ES-I3 (cell line): ENCODE data around the gene PADI6.
"Not testable (repeated sequence)": the region's sequence is repeated elsewhere in the genome, so short reads cannot be mapped to it uniquely, and the experiment has no call there.

ENCODE experiments used
- H3K36me3 ChIP-seq: 2 replicates; pipeline ENCODE4 v1.6.1; 2013; ENCODE audit warnings: mild to moderate bottlenecking, low read length, control low read depth, moderate library complexity; ENCODE audit not compliant: insufficient read depth
- H3K4me1 ChIP-seq: 2 replicates; pipeline ENCODE4 v1.6.1; 2013; ENCODE audit warnings: mild to moderate bottlenecking, control low read depth, low read length; ENCODE audit not compliant: insufficient read depth
- H3K9ac ChIP-seq: 2 replicates; pipeline ENCODE4 v1.6.1; 2013; ENCODE audit warnings: low read depth, mild to moderate bottlenecking, low read length, moderate library complexity
- H3K9me3 ChIP-seq: 2 replicates; pipeline ENCODE4 v1.6.1; 2013; ENCODE audit warnings: mild to moderate bottlenecking, low read length, moderate library complexity; ENCODE audit not compliant: control insufficient read depth, insufficient read depth

PADI6 gene

DNA sequence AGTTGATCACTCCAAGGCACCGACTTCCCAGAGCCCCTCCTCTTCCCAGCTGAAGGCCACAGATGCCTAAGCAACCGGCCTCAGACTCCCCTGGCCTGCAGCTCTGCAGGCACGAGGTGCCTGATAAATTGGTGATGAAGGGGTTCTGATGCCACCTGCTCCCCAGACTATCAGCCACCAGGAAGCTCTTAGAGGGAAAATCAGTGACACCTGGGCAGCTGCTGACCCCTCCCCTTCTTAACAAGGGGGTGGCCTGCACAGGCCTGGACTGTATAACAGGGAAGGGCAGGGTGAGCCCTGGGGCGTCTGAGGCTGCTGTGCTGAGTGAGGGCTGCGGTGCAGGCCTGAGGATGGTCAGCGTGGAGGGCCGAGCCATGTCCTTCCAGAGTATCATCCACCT is at the start of gene PADI6:
TSS of gene PADI6 (plus strand) at position 301 of the 400 bp plus-strand sequence. CDS start at position 351, 50 bp downstream.
- Histone ChIP-seq H3K9me3 (no peaks in the 10 kb centered on the region), H3K9ac (no peak within 1 kb of the TSS), H3K36me3 (no peaks in the 10 kb centered on the region), H3K4me1 (peaks cover 15% of the 10 kb centered on the region)

DNA sequence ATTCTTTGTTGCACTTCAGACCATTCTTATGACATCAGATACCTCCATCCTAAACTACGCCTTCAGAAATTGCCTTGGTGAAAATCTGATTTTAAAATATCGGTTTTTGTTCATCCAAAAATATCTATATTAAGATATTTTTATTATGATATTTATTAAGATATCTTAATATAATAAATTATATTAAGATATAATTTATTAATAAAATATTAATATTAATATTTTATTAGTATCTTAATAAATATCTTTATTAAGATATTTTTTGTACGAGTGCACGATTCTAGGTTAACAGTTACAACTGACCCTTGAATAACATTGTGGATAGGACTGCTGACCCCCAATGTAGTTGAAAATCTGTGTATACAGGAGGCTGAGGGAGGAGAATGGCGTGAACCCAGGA is 43.1 kb upstream of the PADI6 start:
- no peaks in the 10 kb centered on the region for H3K4me1 ChIP-seq
- no peaks in the 10 kb centered on the region for H3K36me3 ChIP-seq
- no peaks in the 10 kb centered on the region for H3K9me3 ChIP-seq
- H3K9ac ChIP-seq: no peak overlapping the region

DNA sequence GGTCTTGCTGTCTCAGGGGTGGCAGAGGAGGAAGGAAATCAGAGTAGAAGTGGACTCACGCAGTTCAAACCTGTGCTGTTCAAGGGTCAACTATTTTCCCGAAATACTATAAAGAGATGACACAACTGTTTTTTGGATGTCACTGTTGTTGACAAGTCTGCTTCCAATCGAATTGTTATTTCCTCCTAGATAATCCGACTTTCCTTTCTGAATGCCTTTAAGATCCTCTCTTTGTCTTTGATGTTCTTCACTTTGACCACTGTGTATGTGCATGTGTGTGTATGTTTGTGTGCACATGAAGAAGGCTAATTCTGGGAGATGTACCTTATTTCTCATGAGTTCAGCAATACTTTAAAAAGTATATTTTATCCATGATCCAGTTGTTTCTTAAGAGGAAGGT is 42.4 kb upstream of the PADI6 start:
- Histone ChIP-seq H3K36me3 (no peaks in the 10 kb centered on the region), H3K4me1 (no peaks in the 10 kb centered on the region), H3K9ac (no peak overlapping the region), H3K9me3 (no peaks in the 10 kb centered on the region)

DNA sequence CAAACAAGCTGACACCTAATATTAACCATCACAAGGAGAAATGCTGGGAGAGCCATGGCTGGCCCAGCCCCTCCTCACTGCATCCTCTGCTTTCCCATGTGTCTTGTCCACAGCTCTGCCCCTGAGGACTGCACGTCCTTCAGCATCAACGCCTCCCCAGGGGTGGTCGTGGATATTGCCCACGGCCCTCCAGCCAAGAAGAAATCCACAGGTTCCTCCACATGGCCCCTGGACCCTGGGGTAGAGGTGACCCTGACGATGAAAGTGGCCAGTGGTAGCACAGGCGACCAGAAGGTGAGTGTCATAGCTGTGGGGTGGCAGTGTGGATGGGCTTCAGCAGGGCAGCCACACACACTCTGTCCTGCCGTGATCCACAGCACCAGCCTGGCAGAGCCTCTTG is 41.1 kb upstream of the PADI6 start:
- no peaks in the 10 kb centered on the region for H3K9me3 ChIP-seq
- no peak overlapping the region for H3K9ac ChIP-seq
- no peaks in the 10 kb centered on the region for H3K4me1 ChIP-seq
- H3K36me3 ChIP-seq: no peaks in the 10 kb centered on the region

DNA sequence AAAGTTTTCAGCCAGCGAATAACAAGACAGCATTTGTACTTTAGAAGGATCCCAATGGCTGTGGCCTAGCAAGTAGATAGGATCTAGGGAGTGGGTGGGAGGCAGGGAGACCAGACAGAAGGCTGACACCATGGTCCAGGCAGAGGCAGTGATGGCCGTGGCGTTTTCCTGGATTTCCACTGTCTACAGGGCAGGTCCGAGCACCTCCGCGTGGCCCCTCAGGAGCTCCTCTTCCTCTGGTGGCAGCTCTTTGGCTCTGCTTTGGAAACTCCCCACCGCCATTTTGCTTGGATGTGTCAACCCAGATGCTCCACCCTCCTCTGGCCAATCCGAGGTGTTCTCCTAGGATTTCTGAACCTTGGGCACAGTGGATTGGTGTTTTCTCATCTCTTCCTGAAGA is 38.9 kb upstream of the PADI6 start:
- Histone ChIP-seq H3K9me3 (no peaks in the 10 kb centered on the region), H3K4me1 (no peaks in the 10 kb centered on the region), H3K36me3 (no peaks in the 10 kb centered on the region), H3K9ac (no peak overlapping the region)

DNA sequence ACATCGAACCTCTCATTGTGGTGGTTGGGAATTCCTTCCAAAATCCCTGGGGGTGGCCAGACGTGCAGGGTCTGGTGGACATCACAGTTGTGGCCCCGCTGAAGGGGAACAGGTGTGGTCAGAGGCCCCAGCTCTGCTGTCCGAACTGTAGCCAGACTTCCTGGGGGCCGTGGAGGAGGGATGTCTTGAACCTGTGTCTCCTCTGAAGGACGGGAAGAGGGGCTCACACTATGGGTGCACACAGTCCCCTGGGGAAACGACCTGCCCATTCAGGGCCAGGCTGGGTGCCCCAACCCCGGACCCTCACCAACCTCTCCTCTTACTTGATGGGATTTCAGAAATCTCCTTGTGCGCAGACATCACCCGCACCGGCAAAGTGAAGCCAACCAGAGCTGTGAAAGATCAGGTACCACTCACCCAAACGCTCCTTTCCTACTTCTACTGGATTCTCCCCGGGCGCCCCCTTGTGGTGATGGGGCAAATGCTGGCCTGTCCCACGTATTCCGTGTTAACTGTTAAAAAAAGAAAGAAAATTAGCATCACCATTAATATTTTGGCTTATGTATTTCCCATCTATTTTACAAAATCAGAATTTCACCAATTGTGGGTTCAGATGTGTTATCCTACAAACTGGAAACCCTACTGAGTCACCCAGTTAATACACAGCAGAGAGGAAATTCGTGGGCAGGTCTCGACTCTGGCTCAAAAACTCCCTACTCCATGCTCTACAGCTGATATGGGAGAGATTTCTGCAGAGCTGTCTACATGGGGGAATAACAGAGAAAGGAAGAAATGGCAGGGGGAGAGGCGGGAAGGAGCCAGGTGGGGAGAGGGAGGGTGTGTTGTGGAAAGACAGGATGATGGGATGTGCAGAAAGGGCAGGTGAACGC is 35.9 kb upstream of the PADI6 start:
- no peak overlapping the region for H3K9ac ChIP-seq
- no peaks in the 10 kb centered on the region for H3K9me3 ChIP-seq
- H3K36me3 ChIP-seq: no peaks in the 10 kb centered on the region
- no peaks in the 10 kb centered on the region for H3K4me1 ChIP-seq

DNA sequence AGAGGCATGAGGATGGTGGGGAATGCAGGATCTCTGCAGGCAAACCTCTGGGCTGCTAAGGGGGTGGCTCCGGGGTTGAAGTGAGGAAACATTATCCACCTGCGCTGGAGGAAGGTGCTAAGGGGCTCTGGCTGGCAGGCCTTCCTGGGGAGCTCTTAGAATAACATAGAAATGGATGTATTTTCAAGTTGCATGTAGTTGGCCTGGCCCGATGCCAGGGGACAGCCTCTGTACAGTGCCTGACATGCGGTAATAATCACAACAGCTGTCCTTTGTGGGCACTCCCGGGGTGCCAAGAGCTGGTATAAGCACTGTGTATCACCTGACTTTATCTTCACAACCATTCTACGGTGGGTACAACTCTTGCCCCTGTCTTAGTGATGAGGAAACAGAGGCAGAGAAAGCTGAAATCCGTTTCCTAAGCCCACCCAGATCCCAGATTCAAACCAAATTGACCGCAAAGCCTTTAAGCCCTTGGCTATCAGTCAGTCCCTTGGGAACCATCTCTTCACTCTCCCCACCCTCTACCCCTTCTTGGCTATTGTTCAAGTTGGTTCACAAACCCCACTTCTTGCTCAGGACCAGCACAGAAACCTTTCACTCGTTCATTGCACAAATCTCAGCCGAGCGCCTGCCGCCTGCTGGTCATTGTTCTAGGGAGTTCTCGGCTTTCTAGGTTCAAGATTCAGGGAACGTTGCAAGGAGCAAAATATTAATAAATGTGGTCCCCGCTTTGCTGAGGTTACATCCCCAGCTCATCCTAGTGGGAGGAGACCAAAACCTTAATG is 33.1 kb upstream of the PADI6 start:
- Histone ChIP-seq H3K9me3 (0 out of 2 replicates have a peak, but pooled peaks cover 3% of the 10 kb centered on the region), H3K36me3 (no peaks in the 10 kb centered on the region), H3K9ac (no peak overlapping the region), H3K4me1 (no peaks in the 10 kb centered on the region; the same call in 1 of the 2 replicates)

DNA sequence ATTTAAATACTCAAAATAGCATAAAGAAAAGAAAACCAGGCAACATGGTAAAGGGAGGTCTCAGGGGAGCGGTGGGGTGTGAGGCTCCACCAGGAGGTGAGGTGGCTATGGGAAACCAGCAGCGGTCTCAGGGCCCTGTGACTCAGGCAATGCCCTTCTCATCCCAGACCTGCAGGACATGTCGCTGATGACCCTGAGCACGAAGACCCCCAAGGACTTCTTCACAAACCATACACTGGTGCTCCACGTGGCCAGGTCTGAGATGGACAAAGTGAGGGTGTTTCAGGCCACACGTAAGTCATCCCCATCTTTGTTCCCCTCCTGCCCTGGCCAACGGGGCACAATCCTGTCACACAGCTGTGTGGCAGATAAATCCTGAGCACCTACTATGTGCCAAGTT is 32.5 kb upstream of the PADI6 start:
- Histone ChIP-seq H3K9me3 (0 out of 2 replicates have a peak, but pooled peaks cover 3% of the 10 kb centered on the region), H3K4me1 (no peaks in the 10 kb centered on the region; the same call in 1 of the 2 replicates), H3K9ac (no peak overlapping the region), H3K36me3 (no peaks in the 10 kb centered on the region)

DNA sequence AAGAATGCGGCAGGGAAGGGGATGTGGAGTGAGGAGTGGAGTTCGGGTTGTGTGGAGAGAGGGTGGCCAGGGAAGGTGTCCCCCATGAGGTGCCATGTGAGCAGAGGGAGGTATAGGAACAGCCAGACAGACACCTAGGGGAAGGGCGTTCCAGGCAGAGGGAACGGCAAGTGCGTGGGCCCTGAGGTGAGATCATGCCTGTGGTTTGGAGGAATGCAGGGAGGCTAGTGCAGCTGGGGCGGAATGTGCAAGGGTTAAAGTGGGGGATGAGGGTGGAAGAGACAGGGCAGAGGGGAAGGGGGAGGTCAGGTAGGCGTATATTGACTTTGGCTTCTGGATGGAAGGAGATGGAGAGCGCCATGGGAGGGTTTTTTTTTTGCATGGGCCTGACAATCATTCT is 31.6 kb upstream of the PADI6 start:
- Histone ChIP-seq H3K9me3 (0 out of 2 replicates have a peak, but pooled peaks cover 3% of the 10 kb centered on the region), H3K9ac (no peak overlapping the region), H3K4me1 (no peaks in the 10 kb centered on the region; the same call in 1 of the 2 replicates), H3K36me3 (no peaks in the 10 kb centered on the region)

DNA sequence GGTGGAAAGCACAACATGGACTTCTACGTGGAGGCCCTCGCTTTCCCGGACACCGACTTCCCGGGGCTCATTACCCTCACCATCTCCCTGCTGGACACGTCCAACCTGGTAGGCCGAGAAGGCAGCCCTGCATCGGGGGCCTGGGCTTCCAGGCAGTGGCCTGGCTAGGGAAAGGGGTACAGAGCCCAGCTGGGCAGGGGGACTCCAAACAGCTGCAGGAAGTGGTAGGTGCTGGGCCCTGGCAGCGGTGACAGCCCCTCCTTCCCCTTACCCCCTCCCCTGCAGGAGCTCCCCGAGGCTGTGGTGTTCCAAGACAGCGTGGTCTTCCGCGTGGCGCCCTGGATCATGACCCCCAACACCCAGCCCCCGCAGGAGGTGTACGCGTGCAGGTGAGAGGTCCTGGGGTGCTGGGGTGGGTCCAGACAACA is 30.0 kb upstream of the PADI6 start:
- Histone ChIP-seq H3K4me1 (no peaks in the 10 kb centered on the region; the same call in 1 of the 2 replicates), H3K36me3 (no peaks in the 10 kb centered on the region), H3K9me3 (0 out of 2 replicates have a peak, but pooled peaks cover 3% of the 10 kb centered on the region), H3K9ac (no peak overlapping the region)

DNA sequence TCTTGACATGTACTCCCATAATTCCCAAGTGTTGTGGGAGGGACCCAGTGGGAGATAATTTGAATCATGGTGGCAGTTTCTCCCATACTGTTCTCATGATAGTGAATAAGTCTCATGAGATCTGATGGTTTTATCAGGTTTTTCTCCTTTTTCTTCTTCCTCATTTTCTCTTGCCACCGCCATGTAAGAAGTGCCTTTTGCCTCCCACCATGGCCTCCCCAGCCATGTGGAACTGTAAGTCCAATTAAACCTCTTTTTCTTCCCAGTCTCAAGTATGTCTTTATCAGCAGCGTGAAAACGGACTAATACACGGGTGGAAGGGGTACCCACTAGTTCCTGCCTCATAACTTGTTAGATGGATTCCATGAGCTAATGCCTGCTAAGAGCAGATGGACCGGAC is 26.5 kb upstream of the PADI6 start:
- H3K4me1 ChIP-seq, H3K36me3 ChIP-seq, H3K9me3 ChIP-seq, H3K9ac ChIP-seq: not testable (repeated sequence)

DNA sequence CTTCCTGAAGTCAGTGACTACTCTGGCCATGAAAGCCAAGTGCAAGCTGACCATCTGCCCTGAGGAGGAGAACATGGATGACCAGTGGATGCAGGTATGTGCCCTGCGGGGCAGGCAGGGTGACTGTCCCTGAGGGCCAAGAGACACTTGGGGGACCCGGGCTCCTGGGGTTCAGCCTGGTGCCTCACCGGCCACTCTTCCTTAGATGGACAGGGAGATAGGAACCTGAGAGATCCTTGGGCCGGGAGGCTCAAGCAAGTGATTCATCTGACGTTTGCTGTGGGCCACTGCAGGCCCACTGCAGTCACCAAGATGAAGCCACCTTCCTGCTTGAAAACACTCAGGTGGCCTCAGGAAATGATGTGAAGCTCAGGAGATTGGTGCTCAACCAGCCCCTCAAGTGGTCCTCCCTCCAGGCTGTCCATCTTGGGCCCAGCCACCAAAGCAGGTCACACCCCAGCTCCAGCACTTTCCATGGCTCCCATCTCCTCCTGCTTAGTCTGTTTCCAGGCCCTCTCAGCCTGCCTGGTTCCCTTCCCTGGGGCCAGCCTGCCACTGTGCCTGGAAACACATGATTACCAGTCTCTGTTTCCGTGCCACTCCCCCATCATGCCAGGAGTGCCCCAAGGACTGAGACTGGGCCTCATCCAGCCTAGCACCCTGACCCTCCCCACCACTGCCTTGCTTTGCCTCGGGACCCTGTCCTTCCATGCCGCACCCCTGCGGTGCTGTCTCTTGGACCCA is 25.8 kb upstream of the PADI6 start:
- no peaks in the 10 kb centered on the region for H3K36me3 ChIP-seq
- no peak overlapping the region for H3K9ac ChIP-seq
- 0 out of 2 replicates have a peak, but pooled peaks cover 3% of the 10 kb centered on the region for H3K9me3 ChIP-seq
- H3K4me1 ChIP-seq: peaks cover 3% of the 10 kb centered on the region; the same call in 1 of the 2 replicates

DNA sequence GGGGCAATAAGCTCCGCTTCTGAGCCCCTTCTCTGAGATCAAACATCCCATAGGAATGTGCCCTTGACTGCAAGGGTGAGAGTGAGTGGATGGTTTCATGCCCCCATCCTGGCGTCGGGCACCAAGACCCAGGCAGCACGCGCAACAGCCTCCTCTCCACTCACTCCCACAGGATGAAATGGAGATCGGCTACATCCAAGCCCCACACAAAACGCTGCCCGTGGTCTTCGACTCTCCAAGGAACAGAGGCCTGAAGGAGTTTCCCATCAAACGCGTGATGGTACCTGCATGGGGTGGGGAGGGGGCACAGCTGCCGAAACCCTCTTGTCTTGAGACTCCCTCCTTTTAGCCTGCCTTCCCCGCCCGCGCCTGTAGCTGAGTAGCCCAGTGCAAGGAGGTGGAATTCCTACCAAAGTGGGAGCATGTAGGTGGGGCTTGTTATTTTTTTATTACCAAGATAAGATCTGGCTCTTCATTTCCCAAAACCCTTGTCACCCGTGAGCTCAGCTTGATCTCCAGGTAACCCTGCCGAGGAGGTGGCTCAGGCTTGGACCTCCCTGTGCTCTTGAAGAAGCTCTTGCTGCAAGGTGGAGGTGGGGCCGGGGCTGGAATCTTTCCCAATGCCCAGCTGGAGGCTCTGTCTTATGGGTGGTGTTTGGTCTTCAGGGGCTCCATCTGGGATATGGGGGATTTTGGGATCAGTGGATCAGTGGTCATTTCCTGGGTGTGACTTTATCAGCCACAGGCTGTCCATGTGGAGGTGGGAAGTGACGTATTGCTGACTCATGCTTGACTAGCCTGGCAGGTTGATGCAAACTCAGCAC is 24.0 kb upstream of the PADI6 start:
- H3K9ac ChIP-seq: no peak overlapping the region
- H3K4me1 ChIP-seq: peaks cover 3% of the 10 kb centered on the region; the same call in 1 of the 2 replicates
- 0 out of 2 replicates have a peak, but pooled peaks cover 3% of the 10 kb centered on the region for H3K9me3 ChIP-seq
- H3K36me3 ChIP-seq: no peaks in the 10 kb centered on the region
